PC-9 (cell line): ENCODE results near the gene STYXL1.

Experiments
- EZH2 ChIP-seq: fragments of 200-600 bp; sonication (generic); IDR thresholded peaks from 2 replicates; pipeline ENCODE4 v1.8.0; 2017; ENCODE audit warnings: antibody characterized with exemption, low read depth
- TF ChIP-seq, protein P1 (sequence below): fragments of 200-600 bp; sonication (generic); conservative IDR thresholded peaks from 2 replicates; pipeline ENCODE4 v1.6.1; 2017; ENCODE audit warnings: mixed run types, antibody characterized with exemption, mild to moderate bottlenecking, moderate library complexity

DNA sequence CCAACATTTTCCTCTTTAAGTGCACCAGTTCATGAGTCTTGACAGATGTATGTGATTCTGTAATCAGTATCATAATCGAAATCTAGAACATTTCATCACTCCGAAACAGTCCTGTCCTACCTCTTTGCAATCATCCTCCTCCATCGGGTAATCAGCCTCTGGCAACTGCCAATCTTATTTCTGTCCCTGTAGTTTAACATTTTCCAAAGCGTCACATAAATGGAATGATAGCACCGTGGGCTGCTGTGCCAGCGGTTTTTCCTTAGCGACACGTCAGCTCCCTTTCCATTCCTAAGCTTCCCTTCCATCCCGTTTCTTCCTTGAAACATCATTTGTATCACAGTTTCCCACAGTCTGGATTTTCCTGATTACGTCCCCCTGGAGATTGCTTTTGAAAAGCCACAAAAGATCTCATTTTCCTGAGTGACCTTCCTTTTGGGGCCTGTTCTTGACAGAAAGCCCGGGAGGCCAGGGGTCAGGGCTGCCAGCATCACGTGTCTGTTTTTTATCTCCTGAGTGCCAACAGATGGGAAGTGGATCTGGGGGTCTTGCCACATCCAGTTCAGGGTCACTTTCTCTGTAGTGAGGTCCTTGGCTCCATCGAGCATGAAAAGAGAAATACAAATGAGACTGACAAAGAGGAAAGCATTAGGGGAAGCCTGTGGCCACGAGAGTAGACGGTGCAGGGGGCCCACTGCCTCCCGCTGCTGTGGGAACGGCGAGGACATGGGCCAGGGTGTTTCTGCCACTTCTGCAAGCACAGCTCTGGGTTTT lies 85.0 kb downstream of the STYXL1 start:
- TF ChIP-seq, protein P1, sequence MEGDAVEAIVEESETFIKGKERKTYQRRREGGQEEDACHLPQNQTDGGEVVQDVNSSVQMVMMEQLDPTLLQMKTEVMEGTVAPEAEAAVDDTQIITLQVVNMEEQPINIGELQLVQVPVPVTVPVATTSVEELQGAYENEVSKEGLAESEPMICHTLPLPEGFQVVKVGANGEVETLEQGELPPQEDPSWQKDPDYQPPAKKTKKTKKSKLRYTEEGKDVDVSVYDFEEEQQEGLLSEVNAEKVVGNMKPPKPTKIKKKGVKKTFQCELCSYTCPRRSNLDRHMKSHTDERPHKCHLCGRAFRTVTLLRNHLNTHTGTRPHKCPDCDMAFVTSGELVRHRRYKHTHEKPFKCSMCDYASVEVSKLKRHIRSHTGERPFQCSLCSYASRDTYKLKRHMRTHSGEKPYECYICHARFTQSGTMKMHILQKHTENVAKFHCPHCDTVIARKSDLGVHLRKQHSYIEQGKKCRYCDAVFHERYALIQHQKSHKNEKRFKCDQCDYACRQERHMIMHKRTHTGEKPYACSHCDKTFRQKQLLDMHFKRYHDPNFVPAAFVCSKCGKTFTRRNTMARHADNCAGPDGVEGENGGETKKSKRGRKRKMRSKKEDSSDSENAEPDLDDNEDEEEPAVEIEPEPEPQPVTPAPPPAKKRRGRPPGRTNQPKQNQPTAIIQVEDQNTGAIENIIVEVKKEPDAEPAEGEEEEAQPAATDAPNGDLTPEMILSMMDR: no peak
- TF ChIP-seq EZH2: no peak
